Measurements from ENCODE around the gene PAK3. TPM values are rescaled to one million over a fixed set of nuclear protein-coding genes. Genes with fewer than 3 reads are reported as not detected.

PAK3 gene
- total and polyA plus RNA-seq, 2 donors (not counting 3 experiments of a cell fraction or from before 2014, with no cell fraction given), result 0.01 to 0.15 TPM

DNA sequence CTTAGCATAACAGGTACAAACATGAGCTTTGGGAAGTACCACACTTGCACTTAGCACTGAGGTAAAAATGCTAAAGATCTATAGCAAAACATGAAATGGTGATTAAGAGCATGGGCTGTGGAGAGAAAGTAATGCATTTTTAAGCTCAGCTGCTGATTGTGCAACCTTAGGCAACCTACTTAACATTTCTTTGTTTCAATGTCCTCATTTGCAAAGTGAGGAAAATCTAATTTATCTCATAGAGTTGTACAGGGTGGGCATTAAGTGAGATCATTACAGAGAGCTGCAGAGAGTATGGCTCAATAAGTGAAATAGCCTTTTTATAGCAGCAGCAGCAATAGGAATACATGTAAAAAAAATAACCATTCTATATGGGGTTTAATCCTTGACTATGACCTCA, 87.0 kb downstream of the PAK3 start:
- dilution Hi-C loops (cut with MboI; ENCODE audit: extremely low pct_ligation_motif_present, low sequenced_read_pairs) (no loop called here), intact Hi-C loops (cut with micrococcal nuclease) (no loop called here)
- no peak overlapping the region for H3K4me3 ChIP-seq (replicated peaks in 1 of 3; ENCODE audit: insufficient read depth in 1 of 3, low read depth in 1 of 3, low read length in 3 of 3)
- H3K27me3 ChIP-seq (ENCODE audit: control insufficient read depth in 2 of 2, insufficient read depth in 2 of 2, low read length in 2 of 2), result no peaks in the 10 kb centered on the region
- no peak overlapping the region for H3K27ac ChIP-seq (ENCODE audit: insufficient read depth, low read depth, low read length)
- H4K20me1 ChIP-seq (replicated peaks; ENCODE audit: control insufficient read depth, extremely low read depth, insufficient read depth, low read length), result no peaks in the 10 kb centered on the region
- H3K9me1 ChIP-seq (replicated peaks; ENCODE audit: control insufficient read depth, extremely low read depth, insufficient read depth, low read length), result no peaks in the 10 kb centered on the region
- no peak overlapping the region for H2AFZ ChIP-seq (ENCODE audit: low read depth, low read length)
- BruUV-seq (replicated peaks), result no TSS peak
- H3K36me3 ChIP-seq (ENCODE audit: control insufficient read depth in 2 of 2, extremely low read depth in 1 of 2, insufficient read depth in 2 of 2, low read length in 2 of 2), result no peaks in the 10 kb centered on the region
- FAIRE-seq (no peak), DNase-seq (ENCODE audit: low read depth, low spot score) (no peak)
- TF ChIP-seq EZH2 (IDR thresholded peaks at IDR 0.05; ENCODE audit: borderline replicate concordance, low read depth, low read length, severe bottlenecking), result no peak
- H3K79me2 ChIP-seq (ENCODE audit: control insufficient read depth, insufficient read depth, low read length), result no peaks in the 10 kb centered on the region
- H3K9me3 ChIP-seq (replicated peaks; ENCODE audit: control insufficient read depth, insufficient read depth, low read length), result no peaks in the 10 kb centered on the region
- no peak overlapping the region for H3K4me2 ChIP-seq (ENCODE audit: insufficient read depth, low read length)
- CTCF ChIA-PET, result no interaction called here
- no peak overlapping the region for H3K9ac ChIP-seq (replicated peaks; ENCODE audit: extremely low read depth, insufficient read depth, low read length)
- H3K4me1 ChIP-seq (ENCODE audit: control insufficient read depth, extremely low read depth, insufficient read depth, low read length), result no peaks in the 10 kb centered on the region
- POLR2A ChIA-PET, result no interaction called here

DNA sequence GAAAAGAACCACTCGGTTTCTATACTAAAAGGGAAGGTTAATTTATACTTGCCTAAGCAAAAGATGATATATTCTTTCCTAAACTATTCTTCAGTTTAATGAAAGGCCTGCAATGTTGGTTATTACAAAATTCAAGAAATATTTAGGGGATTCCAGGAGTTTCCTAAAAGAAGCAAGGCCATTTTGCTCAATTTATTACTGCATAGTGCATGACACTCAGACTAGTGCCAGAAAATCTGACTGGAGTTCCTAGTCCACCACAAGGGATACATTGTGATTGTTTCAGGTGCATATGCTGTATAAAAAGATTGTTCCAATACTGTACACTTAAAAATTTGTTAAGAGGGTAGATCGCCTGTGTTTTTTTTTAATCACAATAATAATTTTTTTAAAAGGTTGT, 95.6 kb downstream of the PAK3 start:
- Histone ChIP-seq H3K36me3 (ENCODE audit: control insufficient read depth in 2 of 2, extremely low read depth in 1 of 2, insufficient read depth in 2 of 2, low read length in 2 of 2) (no peaks in the 10 kb centered on the region), H4K20me1 (replicated peaks; ENCODE audit: control insufficient read depth, extremely low read depth, insufficient read depth, low read length) (no peaks in the 10 kb centered on the region), H3K27ac (ENCODE audit: insufficient read depth, low read depth, low read length) (no peak overlapping the region), H2AFZ (ENCODE audit: low read depth, low read length) (no peak overlapping the region), H3K9me1 (replicated peaks; ENCODE audit: control insufficient read depth, extremely low read depth, insufficient read depth, low read length) (no peaks in the 10 kb centered on the region), H3K27me3 (ENCODE audit: control insufficient read depth in 2 of 2, insufficient read depth in 2 of 2, low read length in 2 of 2) (no peaks in the 10 kb centered on the region), H3K4me2 (ENCODE audit: insufficient read depth, low read length) (no peak overlapping the region), H3K4me3 (replicated peaks in 1 of 3; ENCODE audit: insufficient read depth in 1 of 3, low read depth in 1 of 3, low read length in 3 of 3) (no peak overlapping the region), H3K9me3 (replicated peaks; ENCODE audit: control insufficient read depth, insufficient read depth, low read length) (no peaks in the 10 kb centered on the region), H3K4me1 (ENCODE audit: control insufficient read depth, extremely low read depth, insufficient read depth, low read length) (no peaks in the 10 kb centered on the region), H3K79me2 (ENCODE audit: control insufficient read depth, insufficient read depth, low read length) (no peaks in the 10 kb centered on the region), H3K9ac (replicated peaks; ENCODE audit: extremely low read depth, insufficient read depth, low read length) (no peak overlapping the region)
- DNase-seq (ENCODE audit: low read depth, low spot score) (no peak), FAIRE-seq (no peak)
- no peak for TF ChIP-seq GATA2 (IDR thresholded peaks at IDR 0.05; ENCODE audit: insufficient read depth, insufficient read length, low read depth, low read length)
- no peak for TF ChIP-seq MYC (IDR thresholded peaks at IDR 0.05; ENCODE audit: low read depth, low read length)
- no peak for TF ChIP-seq POLR2AphosphoS5 (IDR thresholded peaks at IDR 0.05; ENCODE audit: insufficient read depth, low read depth, low read length)
- TF ChIP-seq FOS (IDR thresholded peaks at IDR 0.05; ENCODE audit: borderline replicate concordance, insufficient read depth, low read length), result no peak
- TF ChIP-seq, protein P1, sequence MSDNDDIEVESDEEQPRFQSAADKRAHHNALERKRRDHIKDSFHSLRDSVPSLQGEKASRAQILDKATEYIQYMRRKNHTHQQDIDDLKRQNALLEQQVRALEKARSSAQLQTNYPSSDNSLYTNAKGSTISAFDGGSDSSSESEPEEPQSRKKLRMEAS (IDR thresholded peaks at IDR 0.05; ENCODE audit: insufficient read depth, insufficient read length), result no peak
- TF ChIP-seq, protein P2, sequence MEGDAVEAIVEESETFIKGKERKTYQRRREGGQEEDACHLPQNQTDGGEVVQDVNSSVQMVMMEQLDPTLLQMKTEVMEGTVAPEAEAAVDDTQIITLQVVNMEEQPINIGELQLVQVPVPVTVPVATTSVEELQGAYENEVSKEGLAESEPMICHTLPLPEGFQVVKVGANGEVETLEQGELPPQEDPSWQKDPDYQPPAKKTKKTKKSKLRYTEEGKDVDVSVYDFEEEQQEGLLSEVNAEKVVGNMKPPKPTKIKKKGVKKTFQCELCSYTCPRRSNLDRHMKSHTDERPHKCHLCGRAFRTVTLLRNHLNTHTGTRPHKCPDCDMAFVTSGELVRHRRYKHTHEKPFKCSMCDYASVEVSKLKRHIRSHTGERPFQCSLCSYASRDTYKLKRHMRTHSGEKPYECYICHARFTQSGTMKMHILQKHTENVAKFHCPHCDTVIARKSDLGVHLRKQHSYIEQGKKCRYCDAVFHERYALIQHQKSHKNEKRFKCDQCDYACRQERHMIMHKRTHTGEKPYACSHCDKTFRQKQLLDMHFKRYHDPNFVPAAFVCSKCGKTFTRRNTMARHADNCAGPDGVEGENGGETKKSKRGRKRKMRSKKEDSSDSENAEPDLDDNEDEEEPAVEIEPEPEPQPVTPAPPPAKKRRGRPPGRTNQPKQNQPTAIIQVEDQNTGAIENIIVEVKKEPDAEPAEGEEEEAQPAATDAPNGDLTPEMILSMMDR (IDR thresholded peaks at IDR 0.05; ENCODE audit: extremely low read depth in 1 of 2, insufficient read depth in 1 of 2, low read depth in 1 of 2, low read length in 2 of 2), result no peak
- no peak for TF ChIP-seq JUN (IDR thresholded peaks at IDR 0.05; ENCODE audit: borderline replicate concordance, insufficient read depth, insufficient read length, low read depth)
- TF ChIP-seq POLR2A (IDR thresholded peaks at IDR 0.05; ENCODE audit: low read depth, low read length), result no peak
- TF ChIP-seq EZH2 (IDR thresholded peaks at IDR 0.05; ENCODE audit: borderline replicate concordance, low read depth, low read length, severe bottlenecking), result no peak
- BruUV-seq (replicated peaks), result no TSS peak
- ChIA-PET CTCF (no interaction called here), POLR2A (no interaction called here)
- intact Hi-C loops (cut with micrococcal nuclease), result no loop called here
- dilution Hi-C loops (cut with MboI; ENCODE audit: extremely low pct_ligation_motif_present, low sequenced_read_pairs), result no loop called here
